ENCODE data around the gene CCDC60.

DNA sequence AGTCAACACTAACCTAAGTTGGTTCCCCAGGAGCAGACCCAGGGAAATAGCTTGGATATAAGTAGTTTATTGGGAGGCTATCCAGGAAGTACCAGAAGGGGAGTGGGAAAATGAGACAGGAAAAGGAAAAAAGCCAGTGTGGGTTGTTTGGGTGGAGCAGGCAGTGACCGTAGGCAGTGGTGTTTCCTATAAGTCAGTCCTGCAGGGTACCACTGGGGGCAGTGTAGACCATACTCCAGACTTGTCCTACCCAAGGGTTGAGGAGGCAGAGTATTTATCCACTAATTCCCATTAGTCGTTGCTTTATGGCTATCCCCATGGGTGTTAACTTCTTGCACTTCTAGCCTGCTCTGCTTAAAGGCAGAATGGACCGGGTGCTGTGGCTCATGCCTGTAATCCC is 6.4 kb upstream of the CCDC60 start:
- TF ChIP-seq, protein P1, sequence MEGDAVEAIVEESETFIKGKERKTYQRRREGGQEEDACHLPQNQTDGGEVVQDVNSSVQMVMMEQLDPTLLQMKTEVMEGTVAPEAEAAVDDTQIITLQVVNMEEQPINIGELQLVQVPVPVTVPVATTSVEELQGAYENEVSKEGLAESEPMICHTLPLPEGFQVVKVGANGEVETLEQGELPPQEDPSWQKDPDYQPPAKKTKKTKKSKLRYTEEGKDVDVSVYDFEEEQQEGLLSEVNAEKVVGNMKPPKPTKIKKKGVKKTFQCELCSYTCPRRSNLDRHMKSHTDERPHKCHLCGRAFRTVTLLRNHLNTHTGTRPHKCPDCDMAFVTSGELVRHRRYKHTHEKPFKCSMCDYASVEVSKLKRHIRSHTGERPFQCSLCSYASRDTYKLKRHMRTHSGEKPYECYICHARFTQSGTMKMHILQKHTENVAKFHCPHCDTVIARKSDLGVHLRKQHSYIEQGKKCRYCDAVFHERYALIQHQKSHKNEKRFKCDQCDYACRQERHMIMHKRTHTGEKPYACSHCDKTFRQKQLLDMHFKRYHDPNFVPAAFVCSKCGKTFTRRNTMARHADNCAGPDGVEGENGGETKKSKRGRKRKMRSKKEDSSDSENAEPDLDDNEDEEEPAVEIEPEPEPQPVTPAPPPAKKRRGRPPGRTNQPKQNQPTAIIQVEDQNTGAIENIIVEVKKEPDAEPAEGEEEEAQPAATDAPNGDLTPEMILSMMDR (IDR thresholded peaks at IDR 0.05), result peak in 2 of 4 experiments; percentile 9 to 21
- TF ChIP-seq POLR2AphosphoS5 (IDR thresholded peaks at IDR 0.05) (no peak), POLR2A (IDR thresholded peaks at IDR 0.05) (no peak)

Data from prostate gland (tissue), 2 donors.